RWPE2 (cell line): ENCODE data around the gene USP8.
A peak's percentile ranks its signal among the peaks of the same experiment; 100 is the strongest.
"Not testable (repeated sequence)": the region's sequence is repeated elsewhere in the genome, so short reads cannot be mapped to it uniquely, and the experiment has no call there.

Experiments
- ATAC-seq: fragments of 200-7000 bp; cut with Tn5 transposase; 3 replicates; pipeline ENCODE4 v1.9.1; 2021; ENCODE audit warnings: low read depth
- DNase-seq: peaks from one replicate; pipeline ENCODE4 v3.0.0-alpha.2; 2020; ENCODE audit warnings: low spot score
- H3K27ac ChIP-seq: fragments of 450-650 bp; 2 replicates; pipeline ENCODE4 v1.5.1; 2017; ENCODE audit warnings: mild to moderate bottlenecking; ENCODE audit not compliant: poor library complexity, severe bottlenecking
- H3K27me3 ChIP-seq: fragments of 250-450 bp; sonication (Bioruptor Pico); 2 replicates; pipeline ENCODE4 v1.5.1; 2021; ENCODE audit warnings: mild to moderate bottlenecking, moderate library complexity; ENCODE audit not compliant: insufficient read depth, poor library complexity, severe bottlenecking
- H3K36me3 ChIP-seq: fragments of 250-450 bp; sonication (Bioruptor Pico); 2 replicates; pipeline ENCODE4 v1.5.1; 2020; ENCODE audit warnings: low read depth, mild to moderate bottlenecking, moderate library complexity
- H3K4me1 ChIP-seq: fragments of 250-450 bp; sonication (Bioruptor Pico); 2 replicates; pipeline ENCODE4 v1.5.1; 2021; ENCODE audit warnings: mild to moderate bottlenecking, moderate library complexity; ENCODE audit not compliant: insufficient read depth, poor library complexity, severe bottlenecking
- H3K4me3 ChIP-seq: fragments of 250-450 bp; sonication (Bioruptor Pico); 2 replicates; pipeline ENCODE4 v1.5.1; 2021; ENCODE audit warnings: mild to moderate bottlenecking, moderate library complexity; ENCODE audit not compliant: severe bottlenecking
- H3K9me3 ChIP-seq: fragments of 250-450 bp; sonication (Bioruptor Pico); 2 replicates; pipeline ENCODE4 v1.5.1; 2021; ENCODE audit warnings: mild to moderate bottlenecking, moderate library complexity; ENCODE audit not compliant: severe bottlenecking
- TF ChIP-seq, protein P1 (sequence below): fragments of 450-650 bp; IDR thresholded peaks from one replicate; pipeline ENCODE4 v1.5.1; 2017; ENCODE audit warnings: mild to moderate bottlenecking, moderate library complexity; ENCODE audit not compliant: poor library complexity, severe bottlenecking

Gene USP8

DNA sequence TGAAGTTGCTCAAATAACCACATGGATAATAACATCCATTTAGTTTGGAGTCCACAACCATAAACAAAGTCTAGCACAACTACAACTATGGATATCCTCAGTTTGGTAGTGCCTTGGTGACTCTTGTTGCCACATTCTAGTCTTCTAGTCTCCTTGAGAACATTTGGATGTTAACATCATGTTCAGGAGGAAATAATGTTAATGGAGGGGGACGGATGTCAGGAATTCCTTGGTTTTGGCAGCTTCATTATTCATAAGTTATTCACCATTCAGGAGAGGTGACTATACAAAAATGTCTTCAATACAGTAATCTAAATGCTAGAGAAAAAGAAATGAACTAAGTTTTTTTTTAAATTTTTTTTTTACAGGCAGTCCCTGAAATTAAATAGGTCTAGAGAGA lies 42.8 kb upstream of the USP8 start:
- TF ChIP-seq, protein P1, sequence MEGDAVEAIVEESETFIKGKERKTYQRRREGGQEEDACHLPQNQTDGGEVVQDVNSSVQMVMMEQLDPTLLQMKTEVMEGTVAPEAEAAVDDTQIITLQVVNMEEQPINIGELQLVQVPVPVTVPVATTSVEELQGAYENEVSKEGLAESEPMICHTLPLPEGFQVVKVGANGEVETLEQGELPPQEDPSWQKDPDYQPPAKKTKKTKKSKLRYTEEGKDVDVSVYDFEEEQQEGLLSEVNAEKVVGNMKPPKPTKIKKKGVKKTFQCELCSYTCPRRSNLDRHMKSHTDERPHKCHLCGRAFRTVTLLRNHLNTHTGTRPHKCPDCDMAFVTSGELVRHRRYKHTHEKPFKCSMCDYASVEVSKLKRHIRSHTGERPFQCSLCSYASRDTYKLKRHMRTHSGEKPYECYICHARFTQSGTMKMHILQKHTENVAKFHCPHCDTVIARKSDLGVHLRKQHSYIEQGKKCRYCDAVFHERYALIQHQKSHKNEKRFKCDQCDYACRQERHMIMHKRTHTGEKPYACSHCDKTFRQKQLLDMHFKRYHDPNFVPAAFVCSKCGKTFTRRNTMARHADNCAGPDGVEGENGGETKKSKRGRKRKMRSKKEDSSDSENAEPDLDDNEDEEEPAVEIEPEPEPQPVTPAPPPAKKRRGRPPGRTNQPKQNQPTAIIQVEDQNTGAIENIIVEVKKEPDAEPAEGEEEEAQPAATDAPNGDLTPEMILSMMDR, result no peak
- Histone ChIP-seq H3K9me3 (peaks cover 4% of the 10 kb centered on the region), H3K27ac (no peak overlapping the region), H3K36me3 (no peaks in the 10 kb centered on the region), H3K27me3 (no peaks in the 10 kb centered on the region), H3K4me1 (peaks cover 3% of the 10 kb centered on the region), H3K4me3 (no peak overlapping the region)
- no peak for DNase-seq
- no peak for ATAC-seq

DNA sequence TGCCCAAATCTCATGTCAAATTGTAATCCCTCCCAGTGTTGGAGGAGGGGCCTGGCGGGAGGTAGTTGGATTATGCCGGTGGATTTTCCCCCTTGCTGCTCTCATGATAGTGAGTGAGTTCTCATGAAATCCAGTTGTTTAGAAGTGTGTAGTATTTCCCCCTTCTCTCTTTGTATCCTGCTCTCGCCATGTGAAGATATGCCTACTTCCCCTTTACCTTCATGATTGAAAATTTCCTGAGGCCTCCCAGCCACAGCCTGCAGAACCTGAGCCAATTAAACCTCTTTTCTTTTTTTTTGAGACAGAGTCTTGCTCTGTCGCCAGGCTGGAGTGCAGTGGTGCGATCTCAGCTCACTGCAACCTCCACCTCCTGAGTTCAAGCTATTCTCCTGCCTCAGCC lies 41.8 kb upstream of the USP8 start:
- not testable (repeated sequence) for H3K36me3 ChIP-seq, DNase-seq, H3K27ac ChIP-seq, ATAC-seq, H3K9me3 ChIP-seq, H3K27me3 ChIP-seq, H3K4me3 ChIP-seq, H3K4me1 ChIP-seq

DNA sequence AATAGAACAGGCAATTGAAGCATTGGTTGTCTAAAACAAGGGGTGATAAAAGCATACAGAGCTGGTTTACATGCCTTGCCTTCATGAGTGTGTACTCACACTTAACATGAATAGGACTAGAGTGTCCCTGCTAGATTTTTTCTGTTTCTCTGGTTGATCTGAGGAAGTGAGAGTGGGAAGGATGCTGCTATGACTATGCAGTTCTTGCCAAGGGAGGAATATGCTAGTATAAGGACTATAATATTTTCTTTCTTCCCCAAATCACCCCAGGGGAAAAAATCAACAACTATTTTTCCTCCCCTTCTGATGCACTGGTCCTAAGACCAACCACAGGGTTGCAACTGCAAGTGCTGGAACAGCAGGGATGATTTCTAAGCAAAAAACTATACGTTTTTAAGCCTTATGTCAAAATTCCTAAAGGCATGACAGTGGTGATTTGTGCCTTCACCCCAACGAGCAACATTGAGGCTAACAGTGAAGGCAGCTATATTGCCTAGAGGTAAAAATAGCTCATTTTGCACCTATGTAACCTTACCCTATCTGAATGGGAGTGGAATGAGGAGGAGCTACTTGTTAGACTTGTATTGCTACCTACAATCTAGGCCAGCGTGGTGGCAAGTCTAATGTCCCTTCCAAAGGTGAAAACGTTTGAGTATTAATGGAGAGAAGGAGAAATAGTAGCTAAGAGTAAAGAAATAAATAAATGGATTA lies 33.5 kb upstream of the USP8 start:
- TF ChIP-seq, protein P1, result no peak
- Histone ChIP-seq H3K4me1 (no peaks in the 10 kb centered on the region), H3K27me3 (no peaks in the 10 kb centered on the region), H3K27ac (no peak overlapping the region), H3K4me3 (no peak overlapping the region), H3K36me3 (no peaks in the 10 kb centered on the region), H3K9me3 (no peaks in the 10 kb centered on the region)
- DNase-seq (no peak), ATAC-seq (peak; percentile 45)

DNA sequence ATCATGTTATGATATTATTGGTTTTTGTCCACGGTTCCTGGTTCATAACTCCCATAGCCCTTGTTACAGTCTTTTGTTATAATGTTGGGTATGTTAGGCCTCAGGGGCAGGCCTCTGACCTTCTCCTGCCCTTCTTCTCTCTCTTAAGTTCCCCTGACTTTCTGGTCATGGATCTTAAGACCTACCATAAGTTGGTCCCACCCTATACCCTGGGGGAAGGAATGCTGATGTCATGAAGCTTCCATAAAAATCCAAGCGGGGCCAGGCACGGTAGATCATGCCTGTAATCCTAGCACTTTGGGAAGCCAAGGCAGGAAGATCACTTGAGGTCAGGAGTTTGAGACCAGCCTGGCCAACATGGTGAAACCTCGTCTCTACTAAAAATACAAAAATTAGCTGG lies 32.6 kb upstream of the USP8 start:
- not testable (repeated sequence) for H3K4me1 ChIP-seq, H3K9me3 ChIP-seq, H3K4me3 ChIP-seq, DNase-seq, H3K27me3 ChIP-seq, H3K27ac ChIP-seq, ATAC-seq, H3K36me3 ChIP-seq

DNA sequence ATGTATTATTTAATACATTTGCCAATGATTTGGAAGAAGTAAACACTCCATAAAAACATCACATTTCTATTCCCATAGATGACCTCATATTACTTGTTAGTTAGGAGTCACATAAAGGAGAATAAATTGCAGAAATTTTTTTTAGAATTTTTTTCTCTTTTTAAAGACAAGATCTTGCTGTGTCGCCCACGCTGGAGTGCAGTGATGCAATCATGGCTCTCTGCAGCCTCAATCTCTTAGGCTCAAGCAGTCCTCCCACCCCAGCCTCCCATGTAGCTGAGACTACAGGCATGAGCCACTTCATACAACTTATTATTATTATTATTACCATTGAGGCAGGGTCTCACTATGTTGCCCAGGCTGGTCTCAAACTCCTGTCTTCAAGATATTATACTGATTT lies 12.3 kb upstream of the USP8 start:
- ATAC-seq, result no peak
- no peak for DNase-seq
- H3K4me1 ChIP-seq, result no peaks in the 10 kb centered on the region
- H3K27me3 ChIP-seq, result no peaks in the 10 kb centered on the region
- H3K4me3 ChIP-seq, result no peak overlapping the region
- no peaks in the 10 kb centered on the region for H3K9me3 ChIP-seq
- H3K27ac ChIP-seq, result no peak overlapping the region
- no peaks in the 10 kb centered on the region for H3K36me3 ChIP-seq
- TF ChIP-seq, protein P1, result no peak

DNA sequence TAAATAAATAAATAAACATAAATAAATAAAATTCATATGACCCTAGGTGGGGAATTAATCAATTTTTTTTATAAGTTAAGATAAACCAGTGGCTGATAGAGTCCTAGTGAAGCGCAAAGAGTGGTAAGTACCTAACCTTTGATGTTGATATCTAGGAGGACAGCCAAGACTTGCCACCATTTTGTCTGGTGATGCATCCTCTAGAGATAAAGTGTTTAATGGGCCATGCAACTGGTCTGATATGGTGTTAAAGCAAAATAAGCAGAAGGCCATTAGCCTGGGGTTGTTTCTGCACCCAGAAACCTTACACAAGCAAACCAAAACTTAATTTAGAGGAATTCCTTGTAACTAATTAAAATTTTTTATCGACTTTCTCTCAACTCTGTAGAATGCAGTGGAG lies 9.6 kb upstream of the USP8 start:
- DNase-seq (no peak), ATAC-seq (no peak)
- TF ChIP-seq, protein P1, result no peak
- Histone ChIP-seq H3K9me3 (no peaks in the 10 kb centered on the region), H3K27ac (no peak overlapping the region), H3K27me3 (no peaks in the 10 kb centered on the region), H3K4me3 (no peak overlapping the region), H3K36me3 (no peaks in the 10 kb centered on the region), H3K4me1 (no peaks in the 10 kb centered on the region)
